ENCODE data around the gene FLT4.

Gene FLT4

GRCh38 chr5:180602481-180603075, 46.8 kb downstream of the FLT4 start:
- no peaks in the 10 kb centered on the region for H3K4me1 ChIP-seq (ENCODE audit: insufficient read depth, low read length, severe bottlenecking)
- H3F3A ChIP-seq (ENCODE audit: insufficient read depth, low read length) = no peaks in the 10 kb centered on the region
- H2AFZ ChIP-seq (ENCODE audit: low read length) = no peak overlapping the region
- no peak overlapping the region for H3K9ac ChIP-seq (ENCODE audit: low read length)
- H3K36me3 ChIP-seq (ENCODE audit: insufficient read depth, low read length) = no peaks in the 10 kb centered on the region
- no peaks in the 10 kb centered on the region for H3K27me3 ChIP-seq (ENCODE audit: insufficient read depth, low read length)
- H3K4me3 ChIP-seq (ENCODE audit: low read depth, low read length, poor library complexity, severe bottlenecking) = no peak overlapping the region
- no peak overlapping the region for H3K4me2 ChIP-seq (ENCODE audit: low read length)
- no peak for TF ChIP-seq CTCF (IDR thresholded peaks at IDR 0.05; ENCODE audit: low read length)
- no peak for TF ChIP-seq EZH2 (IDR thresholded peaks at IDR 0.05; ENCODE audit: borderline replicate concordance, low read length)
- H3K9me3 ChIP-seq (ENCODE audit: low read length) = no peaks in the 10 kb centered on the region
- H3K9me2 ChIP-seq (ENCODE audit: low read depth, low read length) = no peaks in the 10 kb centered on the region
- no peak overlapping the region for H3K27ac ChIP-seq (ENCODE audit: low read depth, low read length, poor library complexity, severe bottlenecking)
- no peaks in the 10 kb centered on the region for H3K79me2 ChIP-seq (ENCODE audit: insufficient read depth, low read length)
- no peaks in the 10 kb centered on the region for H4K20me1 ChIP-seq (ENCODE audit: insufficient read depth, low read length)

- H3K4me1 ChIP-seq (ENCODE audit: insufficient read depth, low read length, severe bottlenecking) = no peaks in the 10 kb centered on the region
- no peak overlapping the region for H3K27ac ChIP-seq (ENCODE audit: low read depth, low read length, poor library complexity, severe bottlenecking)
- H4K20me1 ChIP-seq (ENCODE audit: insufficient read depth, low read length) = no peaks in the 10 kb centered on the region
- no peaks in the 10 kb centered on the region for H3K36me3 ChIP-seq (ENCODE audit: insufficient read depth, low read length)
- H3K9me3 ChIP-seq (ENCODE audit: low read length) = no peaks in the 10 kb centered on the region
- no peak overlapping the region for H3K9ac ChIP-seq (ENCODE audit: low read length)
- H3K4me3 ChIP-seq (ENCODE audit: low read depth, low read length, poor library complexity, severe bottlenecking) = no peak overlapping the region
- no peaks in the 10 kb centered on the region for H3K9me2 ChIP-seq (ENCODE audit: low read depth, low read length)
- H3K79me2 ChIP-seq (ENCODE audit: insufficient read depth, low read length) = no peaks in the 10 kb centered on the region
- no peaks in the 10 kb centered on the region for H3K27me3 ChIP-seq (ENCODE audit: insufficient read depth, low read length)
- no peak overlapping the region for H2AFZ ChIP-seq (ENCODE audit: low read length)
- no peak overlapping the region for H3K4me2 ChIP-seq (ENCODE audit: low read length)
- no peak for TF ChIP-seq CTCF (IDR thresholded peaks at IDR 0.05; ENCODE audit: low read length)
- TF ChIP-seq EZH2 (IDR thresholded peaks at IDR 0.05; ENCODE audit: borderline replicate concordance, low read length) = no peak
- no peaks in the 10 kb centered on the region for H3F3A ChIP-seq (ENCODE audit: insufficient read depth, low read length)
Measured at GRCh38 chr5:180601591-180602480, 47.6 kb downstream of the FLT4 start.

- Histone ChIP-seq H3K27ac (ENCODE audit: low read depth, low read length, poor library complexity, severe bottlenecking) (no peak overlapping the region), H3K79me2 (ENCODE audit: insufficient read depth, low read length) (no peaks in the 10 kb centered on the region), H3K4me2 (ENCODE audit: low read length) (no peak overlapping the region), H4K20me1 (ENCODE audit: insufficient read depth, low read length) (no peaks in the 10 kb centered on the region), H3K4me1 (ENCODE audit: insufficient read depth, low read length, severe bottlenecking) (no peaks in the 10 kb centered on the region), H3K9ac (ENCODE audit: low read length) (no peak overlapping the region), H3K36me3 (ENCODE audit: insufficient read depth, low read length) (no peaks in the 10 kb centered on the region), H3F3A (ENCODE audit: insufficient read depth, low read length) (no peaks in the 10 kb centered on the region), H3K27me3 (ENCODE audit: insufficient read depth, low read length) (no peaks in the 10 kb centered on the region), H3K9me2 (ENCODE audit: low read depth, low read length) (no peaks in the 10 kb centered on the region), H3K4me3 (ENCODE audit: low read depth, low read length, poor library complexity, severe bottlenecking) (no peak overlapping the region), H2AFZ (ENCODE audit: low read length) (no peak overlapping the region), H3K9me3 (ENCODE audit: low read length) (no peaks in the 10 kb centered on the region)
- TF ChIP-seq EZH2 (IDR thresholded peaks at IDR 0.05; ENCODE audit: borderline replicate concordance, low read length) (no peak), CTCF (IDR thresholded peaks at IDR 0.05; ENCODE audit: low read length) (no peak)
Measured at GRCh38 chr5:180600554-180601041, 48.8 kb downstream of the FLT4 start.
